ENCODE data around the gene PCSK6. TPM values are rescaled to one million over a fixed set of nuclear protein-coding genes. Genes with fewer than 3 reads are reported as not detected.
"Not testable (repeated sequence)": the region's sequence is repeated elsewhere in the genome, so short reads cannot be mapped to it uniquely, and the experiment has no call there.

The PCSK6 gene
- total RNA-seq, 1 donor from 2014 or later = 2.5 TPM

DNA sequence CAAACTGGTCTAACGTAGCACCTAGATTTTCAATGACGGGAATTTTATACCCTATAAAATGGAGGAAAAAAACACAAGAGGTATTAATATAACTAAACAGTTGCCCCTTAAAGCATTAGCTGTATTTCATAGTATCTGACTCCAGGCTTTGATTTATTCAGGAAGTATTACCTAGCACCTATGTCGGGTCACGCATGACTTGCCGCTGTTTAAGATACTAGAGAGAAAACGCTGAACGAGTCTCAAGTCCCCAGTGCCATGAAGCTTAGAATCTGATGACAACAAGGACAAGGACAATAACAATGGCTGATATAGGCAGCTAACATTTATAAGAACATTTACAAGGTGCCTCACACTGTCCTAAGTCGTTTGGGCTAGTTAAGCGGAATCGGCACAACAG is 196.4 kb downstream of the PCSK6 start:
- no peak for DNase-seq (ENCODE audit: low read depth)

DNA sequence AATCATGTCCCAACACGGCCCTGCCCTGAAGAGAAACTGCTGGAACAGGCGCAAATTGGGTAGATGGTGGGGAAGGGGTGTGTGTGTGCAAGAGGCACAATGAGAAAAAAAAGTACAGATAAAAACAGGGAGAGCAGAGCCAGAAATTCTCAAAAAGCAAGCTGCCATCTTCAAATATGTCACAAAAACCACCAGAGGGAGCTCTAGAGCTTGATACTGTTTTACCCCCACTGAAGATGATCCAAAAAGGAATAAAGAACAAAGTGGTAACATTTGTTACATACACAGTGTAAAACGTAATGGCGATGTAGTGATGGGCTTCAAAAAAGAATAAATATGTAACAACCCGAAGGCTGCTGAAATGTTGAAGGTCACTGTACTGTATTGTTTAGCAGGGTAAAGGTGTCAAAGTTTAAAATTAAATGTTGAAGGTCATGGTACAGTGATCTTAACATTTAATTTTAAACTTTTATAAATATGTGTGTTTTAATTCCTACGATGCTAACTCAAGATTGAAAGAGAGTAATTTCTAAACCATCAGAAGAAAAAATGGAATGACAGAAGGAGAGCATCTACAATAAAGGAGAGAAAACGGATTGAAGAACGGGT is 200.5 kb downstream of the PCSK6 start:
- peak; percentile 49 for DNase-seq (ENCODE audit: low read depth)

DNA sequence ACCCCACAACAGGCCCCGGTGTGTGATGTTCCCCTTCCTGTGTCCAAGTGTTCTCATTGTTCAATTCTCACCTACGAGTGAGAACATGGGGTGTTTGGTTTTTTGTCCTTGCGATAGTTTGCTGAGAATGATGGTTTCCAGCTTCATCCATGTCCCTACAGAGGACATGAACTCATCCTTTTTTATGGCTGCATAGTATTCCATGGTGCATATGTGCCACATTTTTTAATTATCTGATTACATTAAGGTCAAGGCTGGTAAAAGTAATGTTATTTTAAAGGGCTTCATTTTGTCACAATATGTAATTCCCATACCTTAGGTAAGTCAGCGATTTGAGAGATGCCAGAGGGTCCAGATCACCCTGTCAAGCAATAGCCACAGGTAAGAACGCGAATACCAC is 202.2 kb downstream of the PCSK6 start:
- DNase-seq (ENCODE audit: low read depth) = not testable (repeated sequence)

DNA sequence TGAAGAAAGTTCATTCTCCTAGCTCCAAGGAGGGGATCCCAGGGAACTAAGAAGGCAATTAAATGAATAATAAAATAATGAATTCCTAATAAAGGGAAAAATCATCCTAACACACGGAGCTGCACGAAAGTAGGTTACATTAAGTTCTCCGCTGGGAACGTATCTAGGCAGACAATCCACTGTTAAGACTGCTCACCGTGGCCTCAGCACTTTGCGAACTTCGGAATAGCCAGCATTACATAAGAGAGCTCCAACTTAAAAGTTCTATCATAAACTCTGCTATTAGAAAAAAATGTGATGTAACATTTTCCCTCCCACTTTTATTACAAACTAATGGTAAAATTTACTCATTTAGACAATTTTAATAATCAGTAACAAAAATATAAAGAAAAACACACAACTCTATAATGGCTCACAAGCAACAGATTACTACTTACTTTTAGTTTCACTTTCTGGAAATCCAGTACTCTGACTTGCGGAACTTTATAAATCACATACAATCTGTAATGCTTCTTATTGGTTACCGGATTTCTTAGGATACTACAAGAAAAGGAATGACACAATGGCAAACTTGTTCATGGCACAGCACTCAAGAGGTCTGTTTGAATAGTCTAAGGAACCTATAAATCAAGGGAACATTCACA is 202.9 kb downstream of the PCSK6 start:
- DNase-seq (ENCODE audit: low read depth) = no peak

DNA sequence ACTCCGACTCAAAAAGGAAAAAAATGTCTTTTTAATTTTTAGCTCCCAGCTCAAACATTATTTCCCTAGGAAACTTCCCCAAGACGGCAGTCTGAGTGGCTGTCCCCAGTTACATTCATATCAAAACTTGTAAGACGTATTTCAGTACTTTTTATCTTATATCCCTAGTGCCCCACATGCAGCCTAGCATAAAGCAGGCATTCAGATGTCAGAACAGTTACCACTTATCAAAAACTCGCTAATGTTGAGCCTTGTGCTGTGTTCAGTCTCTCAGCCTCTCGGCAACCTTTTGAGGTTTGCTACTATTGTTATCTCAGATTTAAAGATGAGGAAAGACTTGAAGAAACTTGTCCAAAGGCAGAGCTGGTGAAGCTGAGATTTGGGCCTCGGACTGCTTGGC is 205.6 kb downstream of the PCSK6 start:
- DNase-seq (ENCODE audit: low read depth) = no peak

DNA sequence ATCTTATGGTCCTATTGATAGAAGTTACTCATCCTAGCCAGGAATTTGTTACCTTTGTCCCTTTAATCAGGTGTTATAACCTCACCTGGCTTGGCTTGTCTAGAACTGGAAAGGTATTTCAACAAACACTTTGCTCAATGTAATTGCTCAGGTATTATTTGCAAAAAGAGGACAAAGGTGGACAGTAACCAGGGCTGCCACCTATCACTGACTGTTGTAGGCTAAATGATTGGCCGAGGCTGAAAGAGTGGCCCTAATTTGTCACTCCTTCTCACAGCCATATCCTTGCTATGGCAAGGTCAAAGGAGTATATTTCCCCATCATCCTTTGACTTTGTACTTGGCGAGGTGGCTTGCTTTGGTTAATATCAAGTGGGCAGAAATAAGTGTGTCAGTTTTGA is 209.5 kb downstream of the PCSK6 start:
- no peak for DNase-seq (ENCODE audit: low read depth)

DNA sequence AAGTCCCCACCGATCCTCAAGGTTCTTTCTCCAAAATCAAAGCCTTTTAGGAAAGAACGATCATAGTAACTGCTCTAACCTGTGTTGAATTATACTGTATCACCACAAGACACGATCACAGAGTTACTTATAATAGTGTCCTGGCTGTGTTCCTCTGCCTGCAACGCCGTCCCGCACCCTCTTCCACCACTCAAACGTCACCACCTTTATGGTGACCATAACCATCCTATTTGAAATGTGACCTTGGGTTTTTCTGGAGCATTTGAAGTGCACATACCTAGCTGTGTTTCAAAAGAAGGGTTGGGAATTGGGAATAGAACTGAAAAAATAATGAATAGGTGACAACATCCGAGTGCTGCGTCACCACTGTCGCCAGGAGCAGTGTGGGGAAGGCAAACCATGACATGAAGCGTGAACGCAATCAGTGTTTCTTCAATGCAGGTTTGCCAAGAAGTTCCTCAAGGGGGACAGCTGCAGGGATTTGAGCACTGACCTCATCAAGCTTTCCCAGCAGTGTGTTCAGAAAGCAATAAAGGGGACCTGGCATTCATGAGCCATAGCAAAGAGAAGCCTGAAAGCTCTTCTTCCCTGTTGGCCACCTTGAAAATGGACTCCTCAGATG is 211.5 kb downstream of the PCSK6 start:
- DNase-seq (ENCODE audit: low read depth) = peak; percentile 70

DNA sequence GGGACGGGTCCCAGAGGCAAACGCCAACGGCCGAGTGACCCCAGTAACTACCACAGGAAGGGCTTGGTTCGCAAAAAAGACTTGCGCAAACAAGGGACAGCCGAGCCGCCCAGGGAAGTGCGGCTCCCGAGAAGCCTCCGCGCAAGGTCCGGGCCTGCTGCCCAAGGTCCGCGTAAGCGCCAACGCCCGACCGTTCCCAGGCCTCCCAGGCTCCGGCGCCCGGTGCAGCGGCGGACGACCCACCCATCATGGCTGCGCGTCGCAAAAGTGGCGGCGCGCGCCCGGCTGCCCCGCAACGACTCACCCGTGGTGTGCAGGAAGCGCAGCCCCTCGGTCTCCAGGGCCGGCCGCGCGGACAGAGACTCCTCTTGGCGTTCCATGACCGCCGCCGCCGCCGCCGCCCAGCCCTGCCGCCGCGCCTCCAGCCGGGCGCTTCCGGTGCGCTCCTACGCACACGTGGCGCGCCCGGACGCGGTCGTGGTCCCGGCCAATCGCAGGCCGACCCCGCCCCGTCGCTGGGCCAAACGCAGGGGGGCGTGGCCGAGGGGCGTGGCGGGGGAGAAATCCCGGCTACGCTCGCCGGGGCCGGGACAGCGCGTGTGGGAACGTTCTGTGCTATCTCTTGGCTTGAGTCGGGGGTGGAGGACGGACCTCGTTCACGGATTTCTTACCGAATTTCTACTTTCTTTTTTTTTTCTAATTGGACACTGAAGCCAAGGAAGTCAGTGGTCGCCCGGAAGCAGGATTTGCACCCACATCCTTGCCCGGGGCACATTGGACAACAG is 212.3 kb downstream of the PCSK6 start, which contains the start of gene SELENOS:
Gene SELENOS (minus strand): TSS at position 448 of the 785 bp plus-strand sequence. CDS start 68 bp downstream, at position 380.
- DNase-seq (ENCODE audit: low read depth) = peak; percentile 92

DNA sequence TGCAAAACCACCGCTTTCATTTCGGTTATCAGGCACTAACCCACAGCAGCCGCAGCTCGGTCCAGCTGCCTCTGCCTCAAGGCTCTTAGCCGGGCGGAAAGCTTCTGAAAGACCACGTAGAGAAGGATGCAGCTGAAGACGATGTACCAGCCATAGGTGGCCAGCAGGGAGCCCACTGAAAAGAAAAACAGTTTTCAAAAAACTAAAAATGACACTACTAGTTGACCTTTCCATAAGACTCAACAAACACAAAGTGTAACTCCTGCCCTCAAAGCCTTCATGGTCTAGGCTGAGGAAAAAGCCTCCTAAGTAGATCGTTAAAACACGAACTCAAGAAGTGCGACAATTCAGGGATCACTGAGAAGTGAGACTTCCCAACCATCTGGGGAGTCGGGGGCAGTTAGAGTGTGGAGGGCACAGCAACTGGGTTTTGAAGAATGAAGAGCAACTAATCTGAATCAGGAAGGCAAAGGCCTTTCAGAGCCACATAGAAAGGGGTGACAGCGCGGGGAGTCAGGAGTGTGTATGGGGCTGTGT is 212.9 kb downstream of the PCSK6 start:
- DNase-seq (ENCODE audit: low read depth) = peak; percentile 57

DNA sequence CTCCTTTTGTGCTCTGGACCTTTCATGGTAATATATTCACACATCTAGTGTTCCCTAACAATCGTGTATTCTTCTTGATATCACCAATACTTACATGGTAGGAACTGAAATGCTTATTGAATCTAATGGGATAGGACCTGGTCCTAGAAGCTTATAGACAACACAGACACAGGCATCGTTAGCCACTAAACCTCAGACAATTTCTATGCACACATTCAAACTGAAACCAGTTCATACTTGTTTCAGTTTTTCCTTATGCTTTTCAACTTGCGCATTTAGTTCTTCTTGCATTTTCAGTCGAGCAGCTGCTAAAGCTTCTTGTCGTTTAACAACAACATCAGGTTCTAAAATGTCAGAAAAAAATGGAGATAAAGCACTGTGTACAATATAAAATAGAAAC is 214.5 kb downstream of the PCSK6 start:
- DNase-seq (ENCODE audit: low read depth) = no peak

DNA sequence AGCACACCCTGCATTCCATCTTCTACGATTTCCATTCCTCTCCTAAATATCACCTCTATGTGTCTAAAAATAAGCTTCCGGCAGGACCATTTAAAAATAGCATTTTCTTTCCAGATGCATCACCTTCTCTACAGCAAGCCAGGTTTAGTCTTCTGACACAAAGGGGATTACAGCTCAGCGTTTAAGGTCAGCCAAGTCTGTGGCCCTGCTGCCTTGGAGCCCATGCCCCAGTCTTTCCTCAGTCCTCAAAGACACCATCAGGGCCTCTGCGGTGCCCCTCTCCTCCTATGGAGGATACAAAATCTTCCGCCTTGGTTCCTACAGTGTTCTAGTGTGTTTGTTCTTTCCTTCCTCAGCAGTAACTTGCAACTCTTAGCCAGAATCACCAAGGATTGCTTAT is 216.0 kb downstream of the PCSK6 start:
- DNase-seq (ENCODE audit: low read depth) = no peak

DNA sequence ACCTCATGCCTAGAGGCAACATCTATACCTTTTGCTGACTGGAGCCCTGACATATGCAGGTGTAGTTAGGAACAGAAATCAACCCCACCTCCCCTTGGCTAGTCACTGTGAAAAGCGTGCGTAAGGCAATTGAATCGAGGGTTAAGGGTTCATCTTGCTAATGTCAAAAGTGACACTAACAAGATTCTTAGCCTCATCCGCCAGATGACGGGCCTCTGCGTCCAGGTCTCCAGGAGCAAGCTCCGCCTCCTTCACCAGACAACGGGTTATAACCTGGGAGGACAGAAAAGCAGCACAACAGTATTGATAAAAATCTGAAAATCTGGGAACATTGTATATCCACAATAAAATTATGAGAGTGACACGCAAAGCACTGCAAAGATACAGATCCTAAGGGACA is 216.9 kb downstream of the PCSK6 start:
- no peak for DNase-seq (ENCODE audit: low read depth)

DNA sequence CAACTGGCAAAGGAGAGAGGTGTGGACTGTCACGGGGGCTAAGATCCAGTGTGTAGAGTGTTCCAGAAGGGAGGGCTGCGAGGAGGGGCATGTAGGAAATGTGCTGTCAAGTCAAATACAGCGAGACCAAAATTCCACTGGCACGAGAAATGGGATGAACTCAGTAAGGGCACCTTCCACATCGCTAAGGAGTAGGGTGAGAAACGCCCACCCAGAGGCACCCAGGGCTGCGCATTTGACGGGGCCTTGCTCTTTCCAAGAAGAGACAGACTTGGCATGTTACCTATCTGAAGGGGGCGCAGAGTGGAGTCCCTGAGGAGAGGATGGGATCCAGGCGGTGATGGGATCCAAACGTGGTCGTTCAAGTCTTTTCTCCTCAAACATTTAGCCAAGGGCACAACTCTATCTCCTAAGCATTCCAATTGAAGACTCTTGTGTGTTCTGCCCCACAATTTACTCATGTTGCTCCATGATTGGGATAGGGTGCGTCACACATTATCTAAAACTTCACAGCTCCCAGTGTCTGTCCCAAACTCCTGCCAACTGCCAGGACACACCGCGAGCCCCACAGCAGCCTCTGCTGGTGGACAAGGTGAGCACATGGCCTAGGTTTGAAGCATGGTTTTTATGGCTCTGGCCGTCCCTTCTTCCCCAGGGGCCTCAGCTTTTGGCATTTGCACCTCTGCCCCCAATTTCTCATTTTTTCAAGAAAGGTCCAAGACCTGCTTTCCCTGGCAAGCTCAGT is 219.9 kb downstream of the PCSK6 start:
- no peak for DNase-seq (ENCODE audit: low read depth)

DNA sequence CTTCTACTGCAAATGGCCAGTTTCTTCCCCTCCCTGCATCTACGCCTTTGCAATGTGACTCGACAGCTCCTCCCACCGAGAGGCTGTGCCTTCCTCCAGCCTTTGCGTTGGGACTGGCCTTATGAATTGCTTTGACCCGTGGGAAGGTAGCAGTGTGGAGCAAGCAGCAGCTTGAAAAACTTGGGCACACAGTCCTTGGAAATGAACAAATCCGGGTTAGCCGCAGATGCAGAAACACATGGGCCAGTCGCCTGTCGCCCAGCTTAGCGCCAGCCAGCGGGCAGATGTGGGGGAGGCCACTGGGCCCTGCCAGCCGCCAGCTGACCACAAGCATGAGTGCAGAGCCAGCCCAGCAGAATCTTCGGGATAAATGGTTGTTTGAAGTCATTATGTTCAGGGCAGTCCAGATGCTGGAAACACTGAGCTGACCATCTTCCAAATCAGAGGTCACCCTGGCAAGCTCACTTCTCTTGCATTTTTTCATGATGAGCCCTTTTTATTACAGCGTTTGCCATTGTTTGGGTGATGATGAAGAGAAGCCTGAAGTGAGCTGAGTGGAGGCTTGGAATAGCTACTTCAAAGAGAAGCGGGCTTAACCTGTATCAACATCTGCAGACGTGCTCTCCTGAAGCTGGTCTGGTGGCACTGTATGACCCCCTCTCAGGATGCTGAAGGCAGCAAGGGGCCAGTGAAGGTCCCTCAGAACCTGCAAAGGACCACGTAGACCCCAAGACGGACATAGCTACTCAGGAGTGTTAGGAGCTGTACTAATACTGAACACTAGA is 222.0 kb downstream of the PCSK6 start:
- peak; percentile 81 for DNase-seq (ENCODE audit: low read depth)

DNA sequence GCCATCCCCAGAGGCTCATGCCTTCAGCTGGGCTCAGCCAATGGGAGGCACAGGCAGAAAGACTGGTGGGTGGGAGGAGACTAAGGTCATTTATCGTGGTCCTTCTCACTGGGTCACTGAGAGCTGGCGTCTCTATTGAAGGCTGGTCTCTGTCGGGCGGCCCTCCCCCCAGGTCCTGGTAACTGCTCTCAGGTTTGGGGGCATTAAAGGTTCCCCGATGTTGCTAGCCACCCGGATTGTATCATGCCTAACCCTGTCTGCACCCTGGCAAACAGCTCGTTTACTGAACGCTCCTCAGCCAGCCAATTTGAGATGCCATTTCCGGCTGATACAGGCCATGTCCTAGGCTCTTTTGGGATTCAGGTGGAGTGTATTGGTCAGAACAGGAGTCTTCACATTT is 222.7 kb downstream of the PCSK6 start:
- no peak for DNase-seq (ENCODE audit: low read depth)

DNA sequence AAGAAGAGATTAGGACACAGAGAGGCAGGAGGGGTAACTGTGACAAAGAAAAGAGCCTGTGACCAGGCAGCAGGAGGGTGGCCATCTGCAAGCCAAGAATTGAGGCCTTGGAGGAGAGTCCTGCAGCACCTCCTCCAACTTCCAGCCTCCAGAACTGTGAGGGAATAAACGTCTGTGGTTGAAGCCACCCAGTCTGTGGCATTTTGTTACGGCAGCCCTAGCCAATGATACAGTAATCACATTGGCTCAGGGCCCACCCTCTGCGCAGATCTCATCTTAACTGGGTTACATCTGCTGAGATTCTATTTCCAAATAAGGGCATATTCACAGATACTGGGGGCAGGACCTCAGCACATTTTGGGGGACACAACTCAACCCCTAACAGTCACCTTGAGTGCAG is 223.5 kb downstream of the PCSK6 start:
- no peak for DNase-seq (ENCODE audit: low read depth)

DNA sequence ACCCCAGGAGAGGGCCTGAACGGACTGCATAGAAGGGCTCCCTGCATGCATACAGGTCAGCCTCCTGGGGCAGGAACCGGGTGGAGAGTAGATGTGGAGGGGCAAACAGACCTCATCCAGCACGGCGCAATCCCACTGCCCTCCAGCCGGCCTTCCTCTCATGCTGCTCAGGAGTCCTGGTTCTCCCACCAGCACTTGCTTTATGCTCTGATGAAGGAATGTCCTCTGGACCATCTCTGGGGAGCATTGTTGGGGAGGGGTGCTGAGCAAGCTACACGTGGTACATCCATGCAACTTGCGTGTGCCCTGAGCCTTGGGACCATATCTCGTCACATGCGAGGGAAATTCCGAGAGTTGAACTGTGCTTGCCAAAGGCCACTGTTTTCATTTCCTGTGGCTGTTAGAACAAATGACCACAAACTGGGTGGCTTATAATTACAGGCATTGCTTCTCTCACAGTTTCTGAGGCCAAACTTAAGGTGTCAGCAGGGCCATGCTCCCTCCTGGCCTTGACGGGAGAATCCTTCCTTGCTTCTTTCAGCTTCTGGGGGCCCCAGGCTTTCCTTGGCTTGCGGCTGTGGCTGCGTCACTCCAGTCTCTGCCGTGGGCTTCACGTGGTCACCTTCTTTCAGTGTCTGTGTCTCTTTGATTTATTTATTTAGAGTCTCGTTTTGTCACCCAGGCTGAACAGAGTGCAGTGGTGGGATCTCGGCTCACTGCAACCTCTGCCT is 224.4 kb downstream of the PCSK6 start:
- DNase-seq (ENCODE audit: low read depth) = no peak

DNA sequence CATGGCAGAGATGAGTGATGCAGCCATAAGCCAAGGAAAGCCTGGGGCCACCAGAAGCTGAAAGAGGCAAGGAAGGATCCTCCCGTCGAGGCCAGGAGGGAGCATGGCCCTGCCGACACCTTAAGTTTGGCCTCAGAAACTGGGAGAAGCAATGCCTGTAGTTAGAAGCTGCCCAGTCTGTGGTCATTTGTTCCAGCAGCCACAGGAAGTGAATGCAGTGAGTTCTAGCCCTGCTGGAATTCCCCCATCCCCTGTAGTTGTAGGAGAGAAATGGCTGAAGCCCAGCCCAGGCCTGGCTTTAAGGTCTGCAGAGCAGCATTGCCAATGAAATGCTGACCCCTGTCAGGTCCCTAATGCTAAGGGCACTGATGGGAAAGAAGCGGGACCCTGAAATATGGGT is 225.5 kb downstream of the PCSK6 start:
- DNase-seq (ENCODE audit: low read depth) = no peak

DNA sequence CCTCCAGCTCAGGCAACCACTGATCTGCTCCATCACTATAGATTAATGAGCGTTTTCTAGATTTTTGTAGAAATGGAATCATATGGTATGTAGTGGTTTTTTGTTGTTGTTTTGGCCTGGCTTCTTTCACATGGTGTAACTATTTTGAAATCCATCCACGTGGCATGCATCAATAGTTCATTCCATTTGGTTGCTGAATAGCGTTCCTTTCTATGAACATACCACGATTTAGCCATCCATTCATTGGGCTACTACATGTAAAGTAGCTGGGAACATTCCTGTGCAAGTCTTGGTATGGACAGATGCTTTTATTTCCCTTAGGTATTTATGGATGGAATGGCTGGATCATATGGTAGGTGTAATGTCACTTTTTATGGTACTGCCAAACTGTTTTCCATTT is 227.0 kb downstream of the PCSK6 start:
- no peak for DNase-seq (ENCODE audit: low read depth)

All from myocyte (in vitro differentiated cells).